Activated T-cell treated with anti-CD3 and anti-CD28 coated beads, Interleukin-2, amount 50 U/mL, for 1 hour (primary cell): ENCODE results near the gene CELA2B.
"Not testable (repeated sequence)": the region's sequence is repeated elsewhere in the genome, so short reads cannot be mapped to it uniquely, and the experiment has no call there.

Experiments
- DNase-seq: peaks from one replicate; pipeline ENCODE4 v3.0.0-alpha.2; 2020

The CELA2B gene

DNA sequence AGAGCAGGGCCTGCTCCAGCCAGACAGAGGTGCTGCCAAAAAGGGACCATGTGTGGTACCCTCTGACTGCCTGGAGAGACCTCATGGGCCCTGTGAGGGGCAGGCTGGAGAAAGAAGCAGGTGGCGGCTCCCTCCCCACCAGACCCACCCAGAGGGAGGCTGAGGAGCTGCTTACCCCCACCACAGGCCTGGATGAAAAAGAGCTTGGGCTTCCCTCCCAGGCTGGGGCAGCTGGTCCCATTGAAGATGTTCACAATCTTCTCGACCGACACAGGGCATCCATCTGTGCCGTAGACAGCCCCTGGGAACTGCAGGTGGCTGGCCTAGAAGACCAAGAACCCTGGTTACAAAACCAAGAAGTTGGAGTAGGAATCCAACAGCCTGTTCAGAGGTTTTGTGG lies 28.5 kb downstream of the CELA2B start:
- DNase-seq, result no peak

DNA sequence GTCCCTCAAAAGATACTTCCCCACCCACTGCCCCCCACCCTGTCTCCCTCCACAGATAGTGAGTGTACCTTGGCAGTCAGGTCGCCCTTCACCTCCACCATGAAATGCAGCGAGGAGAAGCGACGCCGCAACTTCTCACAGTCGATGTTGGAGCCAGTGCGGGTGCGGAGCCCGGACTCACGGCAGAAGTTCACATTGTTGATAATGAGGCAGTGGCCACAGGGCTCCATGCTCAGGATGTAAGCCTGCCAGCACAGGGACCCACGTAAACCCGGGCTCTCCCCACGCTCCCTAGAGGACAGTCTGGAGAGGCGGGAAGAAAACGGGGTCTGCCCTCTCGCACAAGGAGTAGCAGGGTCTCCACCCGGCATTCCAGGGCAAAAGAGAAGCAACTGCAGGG lies 30.9 kb downstream of the CELA2B start:
- no peak for DNase-seq

DNA sequence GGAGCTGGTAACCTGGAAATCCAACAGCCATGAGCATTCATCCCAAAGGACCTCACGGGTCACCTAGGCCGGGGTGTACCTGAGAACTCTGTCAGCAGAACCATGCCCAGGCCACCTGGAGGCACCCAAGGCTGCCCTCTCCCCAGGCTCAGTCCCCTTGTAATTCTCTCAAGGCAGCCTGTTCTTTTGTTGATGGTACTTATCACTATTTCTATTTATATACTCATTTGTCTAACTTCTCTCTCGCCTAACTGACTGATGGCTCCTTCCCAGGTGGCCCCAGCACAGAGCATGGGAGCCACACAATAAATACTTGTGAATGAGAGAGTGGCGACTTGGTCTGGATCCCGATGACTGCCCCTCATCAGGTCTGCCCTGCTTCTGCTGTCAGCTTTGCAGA lies 31.4 kb downstream of the CELA2B start:
- DNase-seq, result no peak

DNA sequence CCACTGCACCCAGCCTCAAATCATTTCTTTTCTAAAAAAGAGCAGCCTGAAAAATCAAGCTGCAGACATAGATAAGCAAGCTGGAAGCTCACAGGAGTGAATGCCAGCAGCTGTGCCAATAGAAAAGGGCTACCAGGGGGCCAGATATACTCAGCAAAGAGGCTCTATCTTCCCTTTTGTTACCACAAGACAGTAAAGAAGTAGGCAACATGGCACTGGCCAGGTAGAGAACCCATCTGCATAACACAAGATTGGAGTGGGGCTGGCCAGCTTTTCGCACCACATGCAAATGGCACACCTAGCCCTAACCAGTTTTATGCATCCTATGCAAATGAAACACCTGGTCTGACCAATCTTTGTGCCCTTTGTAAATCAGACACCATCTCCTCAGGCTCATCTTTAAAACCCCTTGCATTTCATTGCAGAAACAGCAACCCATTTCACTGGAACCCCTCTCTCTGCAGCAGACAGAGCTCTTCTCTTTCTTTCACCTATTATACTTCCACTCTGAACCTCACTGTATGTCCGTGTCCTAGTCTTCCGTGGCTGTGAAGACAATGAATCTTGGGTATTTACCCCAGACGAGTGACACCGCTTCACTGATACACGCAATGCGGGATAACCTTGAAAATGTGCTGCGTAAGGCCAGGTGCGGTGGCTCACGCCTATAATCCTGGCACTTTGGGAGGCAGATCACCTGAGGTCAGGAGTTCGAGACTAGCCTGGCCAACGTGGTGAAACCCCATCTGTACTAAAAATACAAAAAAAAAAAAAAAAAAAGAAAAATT lies 33.0 kb downstream of the CELA2B start:
- DNase-seq, result no peak

DNA sequence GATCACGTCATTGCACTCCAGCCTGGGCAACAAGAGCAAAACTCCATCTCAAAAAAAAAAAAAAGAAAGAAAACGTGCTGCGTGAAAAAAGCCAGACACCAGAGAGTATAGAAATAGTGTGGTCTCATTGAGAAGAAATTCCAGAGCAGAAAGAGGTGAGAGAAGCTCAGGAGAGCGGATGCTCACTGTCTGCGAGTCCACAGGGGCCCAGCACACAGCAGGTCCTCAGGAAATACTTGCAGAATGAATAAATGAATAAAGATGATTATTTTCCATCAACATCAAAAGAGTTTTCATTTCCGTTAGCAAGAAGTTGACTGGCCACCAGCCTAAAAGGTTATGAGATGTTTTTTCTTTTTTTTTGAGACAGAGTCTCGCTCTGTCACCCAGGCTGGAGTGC lies 33.7 kb downstream of the CELA2B start:
- no peak for DNase-seq

DNA sequence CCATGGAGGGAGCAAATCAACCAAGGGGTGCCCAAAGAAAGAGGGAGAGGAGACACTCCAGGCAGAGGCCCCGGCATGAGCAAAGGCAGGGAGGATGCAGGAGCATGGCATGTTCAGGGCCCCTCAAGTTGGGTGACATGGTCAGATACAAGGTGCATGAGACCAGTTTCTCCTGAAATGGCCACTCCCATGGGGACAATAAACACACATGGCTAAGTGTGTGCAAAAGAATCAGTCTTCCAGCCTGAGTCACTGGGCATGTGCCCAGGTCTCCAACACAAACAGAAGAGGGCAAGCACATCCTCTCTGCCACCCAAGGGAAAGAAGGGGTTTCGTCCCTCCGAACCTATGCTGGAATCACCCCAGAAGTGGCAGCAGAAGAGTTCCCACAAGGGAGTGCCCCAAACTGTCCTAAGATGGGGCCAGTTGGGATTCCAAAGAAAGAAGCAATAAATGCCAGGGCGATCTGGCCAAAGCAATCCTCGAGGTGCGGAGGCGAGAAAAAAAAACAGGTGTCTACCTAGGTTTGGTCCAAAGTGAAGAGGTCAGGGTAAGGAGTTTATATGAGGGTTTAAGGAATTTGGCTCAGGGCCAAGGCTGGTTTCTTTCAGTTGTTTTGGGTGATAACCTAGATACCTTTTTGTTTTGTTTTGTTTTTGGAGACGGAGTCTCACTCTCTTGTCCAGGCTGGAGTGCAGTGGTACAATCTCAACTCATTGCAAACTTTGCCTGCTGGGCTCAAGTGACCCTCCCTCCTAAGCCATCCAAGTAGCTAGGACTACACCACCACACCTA lies 34.9 kb downstream of the CELA2B start:
- DNase-seq, result no peak

DNA sequence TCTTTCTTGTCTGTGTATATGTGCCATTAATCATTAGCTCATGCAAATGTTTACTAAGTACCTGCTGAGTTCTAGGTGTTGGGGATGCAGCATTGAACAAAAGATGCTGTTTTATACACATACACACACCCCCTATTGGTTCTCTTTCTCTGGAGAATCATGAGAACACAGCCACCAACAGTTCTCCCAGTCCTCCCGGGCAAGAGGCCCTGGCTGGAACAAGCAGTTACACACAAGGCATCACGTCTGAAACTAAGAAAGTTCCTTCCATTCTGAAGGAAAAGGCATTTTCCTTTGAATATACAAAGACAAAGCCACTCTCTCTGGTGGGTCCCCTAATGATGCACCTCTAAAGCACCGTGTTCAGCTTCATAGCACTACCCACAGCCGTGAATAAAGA lies 37.3 kb downstream of the CELA2B start:
- no peak for DNase-seq

DNA sequence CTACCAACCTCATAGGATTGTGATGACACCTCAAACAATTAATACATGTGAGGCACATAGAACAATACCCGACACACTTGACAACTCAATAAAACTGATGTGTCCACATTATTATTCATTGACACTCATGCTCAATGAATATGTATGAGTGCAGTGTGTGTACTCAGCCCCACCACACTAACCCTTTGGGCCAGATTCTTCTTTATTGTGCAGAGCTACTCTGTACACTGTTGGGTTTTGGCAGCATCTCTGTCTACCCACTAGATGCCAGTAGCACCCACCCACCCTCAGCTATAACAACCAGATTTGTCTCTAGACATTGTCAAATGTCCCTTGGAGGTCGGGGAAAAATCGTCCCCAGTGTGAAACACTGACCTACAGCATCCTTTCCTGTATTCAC lies 38.0 kb downstream of the CELA2B start:
- no peak for DNase-seq

DNA sequence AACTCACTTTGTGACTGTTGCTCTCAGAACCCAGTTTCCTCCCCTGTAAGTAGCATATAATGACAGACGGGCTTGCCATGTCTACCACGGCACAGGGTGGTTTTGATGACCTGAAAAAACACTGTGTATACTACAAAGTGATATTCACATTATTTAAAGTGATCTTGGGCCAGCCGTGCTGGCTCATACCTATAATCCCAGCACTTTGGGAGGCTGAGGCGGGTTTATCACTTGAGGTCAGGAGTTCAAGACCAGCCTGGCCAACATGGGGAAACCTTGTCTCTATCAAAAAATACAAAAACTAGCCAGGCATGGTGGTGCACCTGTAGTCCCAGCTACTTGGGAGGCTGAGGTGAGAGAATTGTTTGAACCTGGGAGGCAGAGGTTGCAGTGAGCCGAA lies 38.7 kb downstream of the CELA2B start:
- not testable (repeated sequence) for DNase-seq

DNA sequence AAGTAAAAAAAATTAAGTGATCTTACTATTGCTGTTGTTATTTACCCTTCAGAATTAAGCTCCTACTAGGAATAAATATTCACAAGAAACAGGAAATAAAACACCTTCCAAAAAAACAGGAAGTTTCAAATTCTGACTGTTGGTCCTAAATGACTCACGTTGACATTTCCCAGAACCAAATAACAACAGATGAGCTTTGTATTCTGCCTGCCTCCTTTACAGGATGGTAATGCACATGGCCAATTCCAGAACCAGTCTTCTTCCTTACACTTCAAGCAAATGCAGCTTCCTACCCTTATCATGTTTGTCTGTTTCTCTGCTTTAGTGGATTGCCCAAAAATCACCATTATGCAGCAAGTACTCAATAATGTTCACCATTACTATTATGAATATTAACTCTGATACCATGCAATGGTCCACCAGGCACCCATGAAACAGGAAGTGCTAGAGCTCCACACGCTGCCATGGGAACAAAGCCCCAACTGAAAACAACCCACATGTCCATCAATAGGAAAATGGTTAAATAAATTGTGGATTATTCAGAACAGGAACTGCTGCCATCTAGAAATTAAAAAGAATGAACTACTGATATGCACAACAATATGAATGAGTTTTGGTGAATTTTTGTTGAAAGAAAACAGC lies 39.2 kb downstream of the CELA2B start:
- DNase-seq, result no peak

DNA sequence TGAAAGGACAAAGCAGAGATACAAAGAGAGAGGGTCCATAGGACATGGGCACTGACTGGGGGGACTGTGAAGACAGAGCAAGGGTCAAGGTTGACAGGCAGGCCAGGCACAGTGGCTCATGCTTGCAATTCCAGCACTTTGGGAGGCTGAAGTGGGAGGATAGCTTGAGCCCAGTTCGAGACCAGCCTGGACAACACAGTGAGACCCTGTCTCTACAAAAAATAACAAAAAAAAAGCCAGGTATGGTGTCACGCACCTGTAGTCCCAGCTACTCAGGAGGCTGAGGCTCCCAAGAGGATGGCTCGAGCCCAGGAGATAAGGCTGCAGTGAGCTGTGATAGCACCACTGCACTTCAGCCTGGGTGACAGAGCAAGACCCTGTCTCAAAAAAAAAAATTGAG lies 43.7 kb downstream of the CELA2B start:
- no peak for DNase-seq

DNA sequence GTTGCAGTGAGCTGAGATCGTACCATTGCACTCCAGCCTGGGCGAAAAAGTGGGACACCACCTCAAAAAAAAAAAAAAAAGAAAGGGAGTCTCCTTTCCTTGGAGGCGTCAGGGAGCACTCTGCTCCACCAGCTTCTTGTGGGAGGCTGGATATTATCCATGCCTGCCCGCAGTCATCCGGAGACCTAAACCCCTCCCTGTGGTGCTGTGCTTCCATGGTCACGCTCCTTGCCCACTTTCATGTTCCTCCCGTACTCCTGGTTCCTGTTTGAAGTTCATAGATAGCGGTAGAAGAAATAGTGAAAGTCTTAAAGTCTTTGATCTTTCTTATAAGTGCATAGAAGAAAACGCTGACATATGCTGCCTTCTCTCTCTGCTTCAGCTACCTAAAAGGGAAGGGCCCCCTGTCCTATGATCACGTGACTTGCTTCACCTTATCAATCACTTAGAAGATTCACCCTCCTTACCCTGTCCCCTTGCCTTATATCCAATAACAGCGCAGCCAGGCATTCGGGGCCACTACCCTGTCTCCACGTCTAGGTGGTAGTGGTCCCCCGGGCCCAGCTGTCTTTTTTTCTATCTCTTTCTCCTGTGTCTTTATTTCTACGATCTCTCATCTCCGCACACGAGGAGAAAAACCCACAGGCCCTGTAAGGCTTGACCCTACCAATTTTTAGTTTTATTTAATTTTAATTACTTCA lies 45.5 kb downstream of the CELA2B start:
- not testable (repeated sequence) for DNase-seq

DNA sequence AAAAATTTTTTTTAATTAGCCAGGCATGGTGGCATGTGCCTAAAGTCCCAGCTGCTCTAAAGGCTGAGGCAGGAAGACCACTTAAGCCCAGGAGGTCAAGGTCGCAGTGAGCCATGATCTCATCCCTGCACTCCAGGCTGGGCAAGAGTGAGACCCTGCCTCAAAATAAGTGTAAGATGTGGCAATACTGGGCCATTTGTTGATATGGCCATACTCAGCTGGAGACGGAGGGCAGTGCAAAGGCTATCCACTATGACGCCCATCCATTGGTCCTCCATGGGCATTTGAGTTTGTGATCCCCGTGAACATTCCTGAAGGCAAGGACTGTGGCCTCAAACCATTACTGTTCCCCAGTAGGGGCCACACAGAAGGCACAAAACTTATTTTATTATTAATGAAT lies 46.6 kb downstream of the CELA2B start:
- DNase-seq, result no peak

DNA sequence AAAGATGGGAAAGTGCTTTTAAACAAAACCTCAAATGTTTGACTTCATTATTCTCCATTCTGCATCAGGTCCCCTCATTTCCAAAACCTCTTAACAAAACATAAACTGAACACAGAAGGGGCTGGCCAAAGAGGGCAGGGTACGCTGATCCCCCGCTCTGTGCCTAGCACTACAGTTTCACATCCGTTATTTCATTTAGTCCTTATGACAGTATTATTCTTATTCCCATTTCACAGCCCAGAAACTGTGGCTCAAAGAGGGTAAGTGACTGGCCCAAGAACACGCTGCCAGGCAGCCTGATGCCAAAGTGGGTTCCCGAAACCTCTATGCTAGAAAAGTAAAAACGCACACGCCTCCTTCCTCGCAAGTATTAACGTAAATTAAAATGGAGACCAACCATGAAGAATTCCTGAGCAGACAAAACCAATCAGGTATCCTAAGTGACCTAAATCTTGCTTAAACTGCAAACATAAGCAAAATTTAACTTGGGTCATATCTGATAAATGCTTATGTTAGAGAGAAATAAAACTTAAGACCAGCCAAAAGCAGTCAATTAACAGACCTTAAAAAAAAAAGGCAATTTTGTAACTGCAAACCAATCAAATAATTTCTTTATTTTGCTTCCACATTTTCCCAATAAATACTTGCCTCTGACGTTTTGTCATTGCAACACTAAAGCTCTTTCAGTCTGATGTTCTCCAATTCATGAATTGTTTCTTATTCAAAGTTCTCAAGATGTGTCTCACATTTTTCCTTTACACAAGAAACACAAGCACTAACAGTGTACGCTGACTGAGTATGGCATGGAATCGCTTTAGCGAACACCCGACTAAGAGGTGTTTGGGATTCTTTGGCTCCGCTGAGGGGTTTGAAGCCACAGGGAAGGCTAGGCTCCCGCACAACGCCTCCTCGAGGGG lies 47.5 kb downstream of the CELA2B start:
- no peak for DNase-seq

DNA sequence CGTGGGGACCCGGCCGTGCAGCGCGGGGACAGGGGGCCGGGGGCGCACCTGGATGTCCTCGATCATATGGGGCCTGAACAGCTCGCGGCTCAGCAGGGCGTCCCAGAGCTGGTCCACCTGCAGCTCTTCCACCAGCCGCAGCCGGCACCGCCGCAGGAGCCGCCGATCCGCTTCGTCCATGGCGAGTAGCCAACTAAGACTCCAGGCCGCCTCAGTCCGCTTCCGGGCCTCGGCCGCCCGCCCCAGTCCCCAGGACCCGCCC lies 48.0 kb downstream of the CELA2B start, which contains the start of gene CASP9:
CASP9 (minus strand) TSS at position 195 of the 262 bp plus-strand sequence; CDS start at position 180, 15 bp downstream.
- DNase-seq, result no peak

DNA sequence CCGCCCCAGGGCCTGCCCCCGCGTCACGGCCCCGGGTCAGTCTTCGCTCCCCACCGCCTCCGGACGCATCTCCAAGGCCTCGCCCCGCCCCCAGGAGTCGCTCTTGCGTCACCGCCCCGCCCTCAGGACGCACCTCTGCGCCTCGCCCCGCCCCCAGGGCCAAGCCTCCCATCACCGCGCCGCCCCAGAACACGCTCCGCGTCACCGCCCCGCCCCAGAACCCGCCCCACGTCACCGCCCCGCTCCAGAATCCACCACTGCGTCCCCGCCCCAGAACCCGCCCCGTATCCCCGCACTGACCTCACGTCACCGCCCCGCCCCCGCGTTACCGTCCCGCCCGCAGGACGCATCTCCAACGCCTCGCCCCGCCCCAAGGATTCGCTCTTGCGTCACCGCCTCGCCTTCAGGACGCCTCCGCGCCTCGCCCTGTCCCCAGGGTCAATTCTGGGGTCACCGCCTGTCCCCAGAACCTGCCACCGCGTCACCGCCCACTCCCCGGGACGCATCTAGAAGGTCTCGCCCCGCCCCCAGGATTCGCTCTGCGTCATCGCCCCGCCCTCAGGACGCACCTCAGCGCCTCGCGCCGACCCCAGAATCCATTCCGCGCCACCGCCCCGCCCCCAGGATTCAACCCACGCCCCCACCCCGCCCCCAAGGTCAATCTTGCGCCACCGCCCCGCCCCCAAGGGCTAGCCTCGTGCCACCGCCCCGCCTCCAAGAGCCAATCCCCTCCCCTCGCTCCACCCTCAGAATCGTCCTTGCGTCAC lies 48.6 kb downstream of the CELA2B start:
- DNase-seq, result peak; percentile 97

DNA sequence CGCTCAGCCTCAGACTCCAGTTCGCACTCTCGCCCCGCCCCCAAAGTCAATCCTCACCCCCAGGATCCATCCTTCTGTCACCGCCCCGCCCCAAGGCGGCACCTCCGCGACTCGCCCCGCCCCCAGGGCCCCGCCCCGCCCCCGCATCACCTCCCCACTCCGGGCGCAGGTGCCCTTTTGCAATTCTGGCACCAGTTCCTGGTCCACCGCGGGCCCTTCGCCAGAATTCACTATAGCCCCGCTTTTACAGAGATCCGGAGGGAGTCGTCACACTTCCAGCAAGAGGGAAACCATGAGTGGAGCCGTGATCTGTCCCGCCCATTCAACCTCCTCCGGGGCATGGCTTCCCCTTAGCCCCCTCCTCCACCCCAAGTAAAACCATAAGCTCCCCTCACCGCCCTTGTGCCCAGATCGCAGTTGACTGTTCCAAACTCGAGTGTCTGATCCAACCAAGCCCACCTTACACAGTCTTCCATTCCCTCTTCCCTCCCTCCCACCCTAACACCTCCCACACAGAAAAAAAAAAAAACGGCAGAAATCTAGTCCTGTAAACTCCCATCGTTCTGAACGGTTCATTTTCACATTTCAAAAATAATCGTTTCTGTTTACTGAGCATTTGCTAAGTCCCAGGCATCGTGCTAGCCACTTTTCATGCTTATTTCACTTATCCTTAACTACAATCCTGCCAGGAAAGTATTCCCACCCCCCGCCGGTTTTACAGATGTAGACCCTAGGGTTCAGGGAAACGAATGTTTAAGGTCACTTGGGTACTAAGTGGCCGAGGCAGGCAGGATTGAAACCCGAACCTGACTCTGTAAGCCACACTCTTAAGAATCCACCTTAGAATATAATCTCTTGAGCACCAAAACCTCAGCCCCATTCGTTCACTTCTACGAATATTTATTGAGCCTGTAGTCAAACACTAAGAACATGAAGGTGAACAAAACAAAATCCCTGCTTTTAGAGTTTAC lies 49.4 kb downstream of the CELA2B start:
- DNase-seq, result peak; percentile 100

DNA sequence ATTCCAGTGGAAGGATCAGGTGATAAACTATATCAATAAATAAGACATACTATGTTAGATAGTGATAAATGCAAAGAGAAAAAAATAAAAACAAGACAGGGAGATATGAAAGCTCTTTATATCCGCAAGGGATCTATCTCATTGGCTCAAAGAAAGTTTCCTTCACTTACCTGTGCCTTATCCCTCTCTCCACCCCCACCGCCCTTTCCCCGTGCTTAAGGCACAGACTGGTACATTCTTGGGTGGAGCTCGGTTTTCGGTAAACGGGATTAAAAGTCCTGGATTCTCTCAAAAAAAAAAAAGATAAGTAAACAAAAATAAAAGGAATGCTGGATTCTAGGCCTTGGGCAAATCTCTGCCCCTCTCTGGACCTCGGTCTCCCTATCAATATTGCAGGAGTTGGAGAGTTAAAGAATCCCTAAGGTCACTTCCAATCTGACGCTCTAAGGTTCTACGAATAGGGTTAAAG lies 50.2 kb downstream of the CELA2B start:
- no peak for DNase-seq

DNA sequence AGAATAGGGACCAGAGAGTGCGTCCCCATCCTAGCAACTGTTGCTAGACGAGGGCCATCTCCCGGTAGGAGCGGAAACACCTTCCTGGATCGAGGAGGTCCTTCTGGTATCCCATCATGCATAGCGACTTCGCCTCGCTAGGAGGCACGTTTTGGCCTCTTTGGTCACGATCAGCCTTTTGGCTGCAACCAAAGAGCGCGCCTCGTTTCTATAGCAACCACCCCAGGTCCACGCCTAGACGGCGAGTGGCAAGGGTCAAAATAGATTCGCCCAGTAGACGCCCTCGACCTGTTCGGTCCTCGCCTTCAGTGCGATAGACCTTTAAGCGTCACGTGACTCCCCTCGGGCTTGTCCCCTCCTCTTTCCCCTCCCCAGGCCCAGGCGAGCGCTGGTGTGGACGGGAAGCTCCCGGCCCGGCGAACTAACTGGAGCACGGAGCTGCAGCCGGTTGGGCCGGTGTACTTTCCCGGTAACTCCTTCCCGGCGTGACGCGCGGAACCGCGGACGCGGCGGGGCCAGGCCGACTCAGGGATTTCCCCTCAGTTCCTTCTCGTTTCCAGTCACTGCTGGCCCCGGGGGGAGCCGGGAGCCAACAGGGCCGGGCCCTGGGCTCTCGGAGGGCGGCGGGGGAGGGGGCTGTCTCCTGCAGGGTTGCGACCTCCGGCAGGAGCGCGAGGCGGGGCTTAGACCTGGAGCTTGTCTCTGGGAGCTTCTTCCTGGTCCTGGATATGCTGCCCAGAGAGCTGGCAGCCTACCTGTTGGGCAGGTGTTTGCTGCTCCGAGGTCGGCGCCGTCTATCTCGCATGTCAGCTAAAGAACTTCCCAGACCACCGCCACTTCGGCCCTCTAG lies 50.8 kb downstream of the CELA2B start, which contains the start of gene DNAJC16:
DNAJC16 (plus strand) TSS at position 359 of the 850 bp plus-strand sequence. CDS start 2,258 bp downstream, outside the sequence.
- DNase-seq, result peak; percentile 92
